Measurements from ENCODE around the gene PLEKHH3. TPM values are rescaled to one million over a fixed set of nuclear protein-coding genes. Genes with fewer than 3 reads are reported as not detected.

PLEKHH3 gene
- 1 to 10 TPM in 1 of 3 donors, under 1 TPM in 2; 0.56 to 1.2 (median 0.63) TPM for total RNA-seq

DNA sequence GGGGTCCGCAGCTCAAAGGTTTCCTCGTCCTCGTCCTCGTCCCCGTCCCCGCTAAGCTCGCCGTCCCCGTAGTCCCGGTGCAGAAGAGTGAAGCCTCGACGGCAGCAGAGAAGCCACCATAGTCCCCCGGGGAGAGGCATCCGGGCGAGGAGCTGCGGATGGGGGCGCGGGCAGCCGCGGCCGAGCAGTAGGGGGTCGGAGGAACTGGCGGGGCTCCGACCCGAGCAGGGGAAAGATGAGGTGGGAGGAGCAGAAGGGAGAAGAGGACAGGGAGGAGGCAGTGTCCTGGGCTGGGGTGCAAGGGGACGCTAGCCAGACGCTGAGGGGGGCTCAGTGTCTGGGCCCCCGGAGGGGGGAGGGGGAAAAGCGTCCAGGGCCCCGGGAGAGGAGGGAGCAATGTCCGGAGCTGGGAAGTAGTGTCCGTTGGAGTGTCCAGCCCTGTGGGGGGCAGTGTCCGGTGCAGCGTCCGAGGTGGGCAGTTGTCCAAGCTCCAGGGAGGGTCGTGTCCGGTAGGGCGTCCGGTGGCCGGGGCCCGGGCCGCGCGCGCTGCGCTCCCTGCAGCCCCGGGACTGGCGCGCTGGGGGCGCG lies at the start of gene PLEKHH3:
Gene PLEKHH3, minus strand, starts transcription at position 571 of the 588 bp plus-strand sequence. Its CDS starts 431 bp downstream, at position 140.
- no peaks in the 10 kb centered on the region for H3K9me3 Mint-ChIP-seq
- no peaks in the 10 kb centered on the region for H3K36me3 Mint-ChIP-seq (ENCODE audit: insufficient read depth)
- no peak for DNase-seq
- peak within 1 kb of the TSS; percentile 81 for H3K4me3 Mint-ChIP-seq
- ATAC-seq: no peak
- H3K4me1 Mint-ChIP-seq (ENCODE audit: low read depth): peaks cover 45% of the 10 kb centered on the region
- H3K27me3 Mint-ChIP-seq (ENCODE audit: low read depth): peaks cover 37% of the 10 kb centered on the region

DNA sequence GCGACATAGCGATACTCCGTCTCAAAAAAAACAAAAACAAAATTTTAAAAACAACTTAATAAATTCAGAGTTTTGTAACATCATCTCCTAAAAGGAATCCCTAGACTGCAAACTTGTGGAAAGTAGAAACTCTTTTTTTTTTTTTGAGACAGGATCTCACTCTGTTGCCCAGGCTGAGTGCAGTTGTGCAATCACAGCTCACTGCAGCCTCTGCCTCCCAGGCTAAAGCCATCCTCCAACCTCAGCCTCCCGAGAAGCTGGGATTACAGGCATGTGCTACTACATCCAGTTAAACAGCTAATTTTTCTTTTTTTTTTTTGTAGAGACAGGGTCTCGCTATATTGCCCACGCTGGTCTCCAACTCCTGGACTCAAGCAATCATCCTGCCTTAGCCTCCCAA lies 48.3 kb upstream of the PLEKHH3 start:
- DNase-seq: no peak
- Mint-ChIP-seq H3K4me1 (ENCODE audit: low read depth) (peaks cover 2% of the 10 kb centered on the region), H3K27me3 (ENCODE audit: low read depth) (no peaks in the 10 kb centered on the region), H3K9me3 (no peaks in the 10 kb centered on the region), H3K4me3 (no peak overlapping the region), H3K36me3 (ENCODE audit: insufficient read depth) (peaks cover 25% of the 10 kb centered on the region)
- no peak for ATAC-seq

DNA sequence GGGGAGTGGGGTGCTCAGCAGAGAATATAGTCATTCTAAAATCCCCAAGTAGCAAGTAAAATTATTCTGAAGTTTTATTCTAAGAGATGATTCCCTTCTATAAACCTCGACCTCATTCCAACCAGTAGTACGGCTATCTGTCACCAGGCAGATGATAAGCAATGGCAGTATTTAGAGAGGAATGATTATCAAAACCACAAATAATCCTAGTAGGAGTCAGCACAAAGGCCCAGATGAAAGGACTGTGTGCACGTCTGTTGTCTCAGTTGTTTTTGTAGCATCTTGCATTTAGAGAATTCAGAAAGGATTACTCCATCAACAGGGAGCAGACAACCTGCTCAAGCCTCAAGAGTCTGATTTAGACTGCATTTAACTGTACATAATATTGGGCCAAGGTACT lies 46.8 kb upstream of the PLEKHH3 start:
- H3K27me3 Mint-ChIP-seq (ENCODE audit: low read depth): no peaks in the 10 kb centered on the region
- DNase-seq (no peak), ATAC-seq (no peak)
- no peak overlapping the region for H3K4me3 Mint-ChIP-seq
- H3K9me3 Mint-ChIP-seq: no peaks in the 10 kb centered on the region
- H3K36me3 Mint-ChIP-seq (ENCODE audit: insufficient read depth): peaks cover 31% of the 10 kb centered on the region
- H3K4me1 Mint-ChIP-seq (ENCODE audit: low read depth): peaks cover 2% of the 10 kb centered on the region

GRCh38 chr17:42720996-42721583 lies 44.3 kb upstream of the PLEKHH3 start:
- Mint-ChIP-seq H3K27me3 (ENCODE audit: low read depth) (no peaks in the 10 kb centered on the region), H3K36me3 (ENCODE audit: insufficient read depth) (peaks cover 46% of the 10 kb centered on the region), H3K4me3 (no peak overlapping the region), H3K4me1 (ENCODE audit: low read depth) (peaks cover 2% of the 10 kb centered on the region), H3K9me3 (no peaks in the 10 kb centered on the region)
- peak; percentile 79 to 81 for ATAC-seq
- DNase-seq: no peak

- H3K36me3 Mint-ChIP-seq (ENCODE audit: insufficient read depth): peaks cover 59% of the 10 kb centered on the region
These were observed 32.8 kb upstream of the PLEKHH3 start for GRCh38 chr17:42709561-42709960.

DNA sequence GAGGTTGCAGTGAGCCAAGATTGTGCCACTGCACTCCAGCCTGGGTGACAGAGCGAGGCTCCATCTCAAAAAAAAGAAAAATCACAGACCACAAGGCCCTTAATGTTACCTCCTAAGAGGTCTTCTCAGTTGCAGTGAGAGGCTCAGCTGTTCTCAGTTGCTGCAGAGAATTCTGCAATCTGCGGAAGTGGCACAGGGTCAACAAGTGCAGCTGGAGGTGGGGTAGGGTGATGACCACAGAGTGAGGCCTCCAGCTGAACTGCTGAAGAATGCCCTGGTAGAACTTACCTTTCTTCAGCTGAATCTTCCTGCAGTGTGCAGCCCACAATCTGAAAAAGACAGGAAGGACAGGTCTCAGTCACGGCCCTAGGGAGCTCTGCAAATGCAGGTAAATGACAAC lies 31.8 kb upstream of the PLEKHH3 start:
- ATAC-seq (no peak), DNase-seq (no peak)
- Mint-ChIP-seq H3K27me3 (ENCODE audit: low read depth) (no peaks in the 10 kb centered on the region), H3K4me3 (no peak overlapping the region), H3K9me3 (no peaks in the 10 kb centered on the region), H3K36me3 (ENCODE audit: insufficient read depth) (peaks cover 59% of the 10 kb centered on the region), H3K4me1 (ENCODE audit: low read depth) (peaks cover 40% of the 10 kb centered on the region)

More at GRCh38 chr17:42709561-42709960, 32.8 kb upstream of the PLEKHH3 start:
- Mint-ChIP-seq H3K27me3 (ENCODE audit: low read depth) (no peaks in the 10 kb centered on the region), H3K4me1 (ENCODE audit: low read depth) (peaks cover 36% of the 10 kb centered on the region), H3K9me3 (no peaks in the 10 kb centered on the region), H3K4me3 (no peak overlapping the region)
- DNase-seq (no peak), ATAC-seq (no peak)

DNA sequence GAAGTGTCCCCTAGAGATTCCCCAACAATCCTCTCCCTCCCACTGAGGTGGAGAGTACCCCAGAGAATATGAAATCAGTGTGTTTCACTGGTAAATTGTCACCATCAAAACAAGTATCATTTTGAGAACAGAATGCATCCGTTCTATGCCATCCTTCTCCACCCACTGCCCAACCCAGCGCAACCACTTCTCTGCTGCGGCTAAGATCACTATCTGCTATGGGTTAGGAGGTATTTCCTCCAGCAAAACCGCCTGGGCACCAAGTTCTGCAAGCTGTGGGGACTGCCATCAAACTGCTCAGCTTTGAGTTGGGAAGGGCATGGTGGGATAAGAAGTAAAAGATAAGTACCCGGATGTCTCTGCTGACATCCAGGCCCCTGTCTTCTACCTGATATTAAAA lies 29.9 kb upstream of the PLEKHH3 start:
- Mint-ChIP-seq H3K9me3 (no peaks in the 10 kb centered on the region), H3K4me1 (ENCODE audit: low read depth) (peaks cover 40% of the 10 kb centered on the region), H3K4me3 (no peak overlapping the region), H3K36me3 (ENCODE audit: insufficient read depth) (peaks cover 58% of the 10 kb centered on the region), H3K27me3 (ENCODE audit: low read depth) (no peaks in the 10 kb centered on the region)
- ATAC-seq (peak; percentile 32 to 68), DNase-seq (no peak)

DNA sequence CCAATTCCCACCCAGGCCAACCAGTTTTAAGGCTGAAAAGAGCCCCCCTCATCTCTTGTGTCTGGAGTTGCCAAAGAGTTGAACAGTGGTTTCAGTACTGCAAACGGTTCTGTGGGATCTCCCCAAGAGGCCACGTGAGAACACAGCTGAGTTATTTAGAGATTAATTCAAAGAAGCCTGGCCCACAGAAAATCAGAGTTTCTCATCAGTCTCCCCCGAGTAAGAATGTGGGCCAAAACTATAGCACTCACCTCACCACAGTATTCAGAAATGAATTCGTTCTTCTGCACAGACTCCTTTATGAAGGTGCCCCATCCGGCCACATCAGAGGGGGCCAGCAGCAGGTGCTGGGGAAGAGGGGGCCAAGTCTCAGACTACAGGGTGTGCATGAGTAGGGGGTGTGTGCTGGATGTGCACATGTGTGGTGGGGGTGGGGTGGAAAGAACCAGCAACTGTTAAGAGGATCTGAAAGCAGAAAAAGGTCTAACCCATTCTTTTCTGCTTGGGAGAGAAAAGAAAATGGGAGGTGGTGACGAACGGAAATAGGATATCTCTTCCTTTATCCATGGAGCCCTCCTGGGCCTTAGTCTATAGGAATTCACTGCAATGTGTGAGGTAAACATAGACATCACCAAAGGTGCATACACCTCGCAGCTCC lies 28.2 kb upstream of the PLEKHH3 start:
- H3K9me3 Mint-ChIP-seq: no peaks in the 10 kb centered on the region
- no peaks in the 10 kb centered on the region for H3K27me3 Mint-ChIP-seq (ENCODE audit: low read depth)
- ATAC-seq: peak; percentile 82 to 89
- DNase-seq: no peak
- peaks cover 40% of the 10 kb centered on the region for H3K4me1 Mint-ChIP-seq (ENCODE audit: low read depth)
- H3K4me3 Mint-ChIP-seq: no peak overlapping the region
- H3K36me3 Mint-ChIP-seq (ENCODE audit: insufficient read depth): peaks cover 60% of the 10 kb centered on the region

GRCh38 chr17:42704490-42704836 lies 27.7 kb upstream of the PLEKHH3 start:
- peaks cover 57% of the 10 kb centered on the region for H3K36me3 Mint-ChIP-seq (ENCODE audit: insufficient read depth)
- no peak overlapping the region for H3K4me3 Mint-ChIP-seq
- H3K4me1 Mint-ChIP-seq (ENCODE audit: low read depth): peaks cover 40% of the 10 kb centered on the region
- DNase-seq (no peak), ATAC-seq (peak in 1 of 2 donors; percentile 15)
- no peaks in the 10 kb centered on the region for H3K9me3 Mint-ChIP-seq
- H3K27me3 Mint-ChIP-seq (ENCODE audit: low read depth): no peaks in the 10 kb centered on the region

DNA sequence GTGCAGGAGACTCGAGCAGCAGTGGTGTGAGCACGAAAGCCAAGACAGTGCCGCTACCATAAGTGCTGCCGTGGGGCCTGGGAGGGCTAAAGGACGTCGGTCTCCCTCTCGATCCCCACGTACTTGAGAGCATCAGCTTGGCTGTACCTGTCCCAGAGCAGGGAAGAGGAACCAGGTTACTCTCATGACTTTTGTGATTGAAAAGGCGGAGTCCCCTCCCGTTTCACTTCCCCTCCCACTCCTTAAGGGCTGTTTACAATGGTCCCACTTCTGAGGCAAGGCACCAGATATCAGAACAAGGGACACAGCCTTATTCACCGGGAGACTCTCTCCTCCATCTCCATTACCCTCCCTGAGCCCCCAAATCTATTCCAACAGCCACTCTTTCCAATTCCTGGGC lies 25.7 kb upstream of the PLEKHH3 start:
- peaks cover 44% of the 10 kb centered on the region for H3K36me3 Mint-ChIP-seq (ENCODE audit: insufficient read depth)
- H3K4me1 Mint-ChIP-seq (ENCODE audit: low read depth): peaks cover 27% of the 10 kb centered on the region
- ATAC-seq: no peak
- no peaks in the 10 kb centered on the region for H3K9me3 Mint-ChIP-seq
- H3K27me3 Mint-ChIP-seq (ENCODE audit: low read depth): no peaks in the 10 kb centered on the region
- no peak for DNase-seq
- H3K4me3 Mint-ChIP-seq: no peak overlapping the region

DNA sequence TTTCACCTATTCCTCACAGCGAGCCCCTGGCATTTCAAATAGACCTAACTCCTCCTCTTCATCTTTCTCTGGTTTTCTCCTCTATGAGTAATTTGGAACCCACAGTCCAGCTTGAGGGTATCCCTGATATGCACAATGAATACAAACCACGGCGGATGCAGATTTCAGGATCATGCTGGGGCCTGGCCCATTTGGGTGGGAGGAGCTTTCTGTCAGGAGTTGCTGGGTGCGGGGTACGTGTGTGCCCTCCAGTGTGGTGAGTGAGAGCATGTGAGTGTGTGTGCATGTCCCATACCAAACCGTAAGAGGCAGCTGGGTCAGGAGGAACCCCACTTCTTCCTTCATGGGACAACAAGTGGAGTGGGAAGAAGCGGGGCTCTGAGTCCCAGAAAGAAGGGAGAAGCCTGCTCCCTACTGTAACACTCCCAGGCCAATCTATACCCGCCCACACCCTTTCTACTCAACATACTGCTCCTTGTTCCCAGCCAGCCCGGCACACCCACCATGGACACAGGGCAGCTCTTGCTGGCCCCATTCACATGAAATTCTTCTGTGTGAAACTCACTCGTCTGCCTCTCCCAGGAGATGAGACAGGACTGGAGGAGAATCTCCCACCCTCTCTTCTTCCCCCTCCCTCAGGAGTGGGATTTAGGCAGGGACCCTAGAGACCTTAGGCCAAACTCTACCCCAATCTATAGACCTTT lies 23.9 kb upstream of the PLEKHH3 start:
- no peak for ATAC-seq
- Mint-ChIP-seq H3K4me1 (ENCODE audit: low read depth) (peaks cover 13% of the 10 kb centered on the region), H3K27me3 (ENCODE audit: low read depth) (no peaks in the 10 kb centered on the region), H3K9me3 (no peaks in the 10 kb centered on the region), H3K4me3 (no peak overlapping the region), H3K36me3 (ENCODE audit: insufficient read depth) (peaks cover 39% of the 10 kb centered on the region)
- DNase-seq: no peak

DNA sequence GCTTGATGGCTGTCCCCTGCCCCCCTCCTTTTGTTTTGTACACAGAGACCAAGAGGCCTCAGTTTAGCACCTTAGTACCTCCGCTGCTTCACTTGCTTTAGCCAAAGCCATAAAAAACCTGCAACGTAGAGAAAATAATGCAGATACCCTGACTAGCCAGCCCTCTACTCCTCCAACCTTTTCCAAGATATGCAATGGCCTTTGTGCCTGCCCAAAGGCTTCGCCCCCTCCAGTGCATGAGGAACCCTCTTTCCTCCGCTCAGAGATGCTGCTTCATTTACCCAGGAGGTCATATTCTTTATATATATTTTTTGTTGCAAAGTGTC lies 22.6 kb upstream of the PLEKHH3 start:
- H3K27me3 Mint-ChIP-seq (ENCODE audit: low read depth): no peaks in the 10 kb centered on the region
- H3K4me3 Mint-ChIP-seq: no peak overlapping the region
- DNase-seq (no peak), ATAC-seq (no peak)
- H3K9me3 Mint-ChIP-seq: no peaks in the 10 kb centered on the region
- peaks cover 3% of the 10 kb centered on the region for H3K4me1 Mint-ChIP-seq (ENCODE audit: low read depth)
- peaks cover 30% of the 10 kb centered on the region for H3K36me3 Mint-ChIP-seq (ENCODE audit: insufficient read depth)

- Mint-ChIP-seq H3K9me3 (no peaks in the 10 kb centered on the region), H3K4me1 (ENCODE audit: low read depth) (peaks cover 1% of the 10 kb centered on the region), H3K36me3 (ENCODE audit: insufficient read depth) (peaks cover 27% of the 10 kb centered on the region), H3K27me3 (ENCODE audit: low read depth) (no peaks in the 10 kb centered on the region), H3K4me3 (no peak overlapping the region)
- ATAC-seq: no peak
- DNase-seq: no peak
These were observed 22.1 kb upstream of the PLEKHH3 start for GRCh38 chr17:42698736-42699414.

GRCh38 chr17:42697108-42697811 lies 20.5 kb upstream of the PLEKHH3 start:
- no peaks in the 10 kb centered on the region for H3K9me3 Mint-ChIP-seq
- DNase-seq (no peak), ATAC-seq (no peak)
- peaks cover 14% of the 10 kb centered on the region for H3K36me3 Mint-ChIP-seq (ENCODE audit: insufficient read depth)
- H3K4me3 Mint-ChIP-seq: no peak overlapping the region
- H3K4me1 Mint-ChIP-seq (ENCODE audit: low read depth): no peaks in the 10 kb centered on the region
- no peaks in the 10 kb centered on the region for H3K27me3 Mint-ChIP-seq (ENCODE audit: low read depth)

All from activated T-cell treated with anti-CD3 and anti-CD28 coated beads, Interleukin-2, amount 50 U/mL, for 4 hours (primary cell).